HG03521 (cell line): Measurements from ENCODE around the gene TOMT.
A peak's percentile ranks its signal among the peaks of the same experiment; 100 is the strongest.

ENCODE experiments used
- ATAC-seq: cut with Tn5 transposase; IDR thresholded peaks from one replicate; pipeline ENCODE4 v1.9.1; 2021; ENCODE audit warnings: mild to moderate bottlenecking, moderate library complexity; ENCODE audit not compliant: unreplicated experiment

The TOMT gene

GRCh38 chr11:72105888-72106287 is at the start of gene TOMT:
TOMT (plus strand) TSS chr11:72105924; CDS start chr11:72105952, 28 bp downstream.
- ATAC-seq, result no peak

- no peak for ATAC-seq
These were observed 47.2 kb upstream of the TOMT start for GRCh38 chr11:72058416-72059034.

- no peak for ATAC-seq
These were observed 43.9 kb upstream of the TOMT start for GRCh38 chr11:72061739-72062396.

- ATAC-seq, result no peak
These were observed 38.9 kb upstream of the TOMT start for GRCh38 chr11:72066855-72067254.

- ATAC-seq, result no peak
These were observed 38.5 kb upstream of the TOMT start for GRCh38 chr11:72067266-72067665.

GRCh38 chr11:72067676-72068075 is 38.0 kb upstream of the TOMT start:
- ATAC-seq, result no peak

- ATAC-seq, result no peak
These were observed 36.5 kb upstream of the TOMT start for GRCh38 chr11:72069200-72069599.

GRCh38 chr11:72069787-72070251 is 35.9 kb upstream of the TOMT start:
- no peak for ATAC-seq

GRCh38 chr11:72070491-72070890 is 35.2 kb upstream of the TOMT start:
- no peak for ATAC-seq

- no peak for ATAC-seq
These were observed 33.4 kb upstream of the TOMT start for GRCh38 chr11:72072348-72072747.

- ATAC-seq, result no peak
These were observed 30.6 kb upstream of the TOMT start for GRCh38 chr11:72075109-72075508.

- ATAC-seq, result no peak
These were observed 30.0 kb upstream of the TOMT start for GRCh38 chr11:72075756-72076155.

GRCh38 chr11:72078477-72078876 is 27.2 kb upstream of the TOMT start:
- no peak for ATAC-seq

- ATAC-seq, result no peak
These were observed 25.9 kb upstream of the TOMT start for GRCh38 chr11:72079819-72080325.

- peak; percentile 91 for ATAC-seq
These were observed 25.2 kb upstream of the TOMT start, which contains the start of the genes LRRC51 and NUMA1 for GRCh38 chr11:72080326-72081183. LRRC51 (plus strand) TSS chr11:72080850; CDS start chr11:72089084, 8,234 bp downstream. NUMA1 (minus strand) TSS chr11:72080542; CDS start chr11:72035943, 44,599 bp downstream.

- no peak for ATAC-seq
These were observed 24.5 kb upstream of the TOMT start for GRCh38 chr11:72081184-72081644.

GRCh38 chr11:72081821-72082453 is 23.8 kb upstream of the TOMT start:
- no peak for ATAC-seq

- ATAC-seq, result no peak
These were observed 22.3 kb upstream of the TOMT start for GRCh38 chr11:72083414-72083813.

- no peak for ATAC-seq
These were observed 21.6 kb upstream of the TOMT start for GRCh38 chr11:72084076-72084475.

- ATAC-seq, result no peak
These were observed 20.8 kb upstream of the TOMT start for GRCh38 chr11:72084965-72085364.
